Measurements from ENCODE around the gene VPS45.

Gene VPS45

DNA sequence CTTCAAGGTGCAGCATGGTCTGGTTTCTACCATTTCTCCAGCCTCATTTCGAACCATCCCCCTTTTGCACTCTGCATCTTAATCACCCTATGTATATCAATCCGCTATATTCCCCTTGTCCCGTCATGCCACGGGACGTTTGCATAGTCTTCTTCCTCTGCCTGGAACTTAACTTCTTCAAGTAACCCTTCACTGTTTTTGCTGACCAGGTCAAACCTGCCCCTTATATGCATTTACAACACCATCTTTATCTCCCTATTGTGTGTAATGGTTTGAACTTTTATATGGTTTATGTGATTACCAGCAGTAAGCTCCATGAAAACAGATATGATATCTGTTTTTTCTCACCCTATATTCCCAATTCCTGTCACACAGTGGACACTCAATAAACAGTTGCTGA is 2.3 kb downstream of the VPS45 start:
- H3K27ac ChIP-seq (ENCODE audit: low read length): no peak overlapping the region
- WGBS (ENCODE audit: insufficient coverage, insufficient read length): no CpG with 5 or more reads among the region's 5 CpGs
- no peak overlapping the region for H3K4me3 ChIP-seq (ENCODE audit: low read length)
- no peaks in the 10 kb centered on the region for H3K36me3 ChIP-seq (ENCODE audit: control insufficient read depth, insufficient read depth, low read length)
- no peak for DNase-seq (ENCODE audit: low read depth, low spot score)
- no peaks in the 10 kb centered on the region for H3K9me3 ChIP-seq (ENCODE audit: control insufficient read depth, insufficient read depth, low read length)
- no peaks in the 10 kb centered on the region for H3K27me3 ChIP-seq (ENCODE audit: control insufficient read depth, insufficient read depth, low read length)
- H3K4me1 ChIP-seq (ENCODE audit: control insufficient read depth, insufficient read depth, low read length): no peaks in the 10 kb centered on the region

DNA sequence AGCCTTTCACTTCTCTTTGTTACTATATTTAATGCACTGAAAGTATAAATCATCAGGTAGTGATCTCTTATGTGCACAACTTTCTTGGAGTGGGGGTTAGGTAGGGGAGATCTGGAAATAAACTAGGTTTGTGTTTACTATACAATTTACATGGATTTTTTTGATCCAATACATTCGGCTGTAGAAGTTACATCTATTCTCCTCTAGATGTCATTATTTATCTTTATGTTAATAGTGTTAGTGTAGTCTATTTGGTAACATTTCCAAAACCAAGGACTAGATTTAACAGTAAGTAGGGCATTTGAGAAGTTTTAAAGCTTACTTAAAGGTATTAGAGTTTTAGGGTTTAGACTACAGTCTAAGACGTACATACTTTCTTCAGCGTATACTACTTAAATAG is 5.4 kb downstream of the VPS45 start:
- no peak for DNase-seq (ENCODE audit: low read depth, low spot score)
- H3K27ac ChIP-seq (ENCODE audit: low read length): no peak overlapping the region
- H3K36me3 ChIP-seq (ENCODE audit: control insufficient read depth, insufficient read depth, low read length): no peaks in the 10 kb centered on the region
- no peaks in the 10 kb centered on the region for H3K4me1 ChIP-seq (ENCODE audit: control insufficient read depth, insufficient read depth, low read length)
- H3K4me3 ChIP-seq (ENCODE audit: low read length): no peak overlapping the region
- WGBS (ENCODE audit: insufficient coverage, insufficient read length): no CpG with 5 or more reads among the region's 3 CpGs
- no peaks in the 10 kb centered on the region for H3K27me3 ChIP-seq (ENCODE audit: control insufficient read depth, insufficient read depth, low read length)
- H3K9me3 ChIP-seq (ENCODE audit: control insufficient read depth, insufficient read depth, low read length): no peaks in the 10 kb centered on the region

- Histone ChIP-seq H3K9me3 (ENCODE audit: control insufficient read depth, insufficient read depth, low read length) (no peaks in the 10 kb centered on the region), H3K4me1 (ENCODE audit: control insufficient read depth, insufficient read depth, low read length) (no peaks in the 10 kb centered on the region), H3K36me3 (ENCODE audit: control insufficient read depth, insufficient read depth, low read length) (no peaks in the 10 kb centered on the region; the same call in 1 of the 2 replicates), H3K27me3 (ENCODE audit: control insufficient read depth, insufficient read depth, low read length) (no peaks in the 10 kb centered on the region), H3K27ac (ENCODE audit: low read length) (no peak overlapping the region), H3K4me3 (ENCODE audit: low read length) (no peak overlapping the region)
- DNase-seq (ENCODE audit: low read depth, low spot score): no peak
- WGBS (ENCODE audit: insufficient coverage, insufficient read length): no CpG with 5 or more reads among the region's 2 CpGs
Observed at GRCh38 chr1:150073516-150073915, 5.9 kb downstream of the VPS45 start.

- no CpG with 5 or more reads among the region's 2 CpGs for WGBS (ENCODE audit: insufficient coverage, insufficient read length)
- DNase-seq (ENCODE audit: low read depth, low spot score): no peak
- Histone ChIP-seq H3K4me1 (ENCODE audit: control insufficient read depth, insufficient read depth, low read length) (no peaks in the 10 kb centered on the region), H3K27ac (ENCODE audit: low read length) (no peak overlapping the region), H3K27me3 (ENCODE audit: control insufficient read depth, insufficient read depth, low read length) (no peaks in the 10 kb centered on the region), H3K9me3 (ENCODE audit: control insufficient read depth, insufficient read depth, low read length) (no peaks in the 10 kb centered on the region), H3K4me3 (ENCODE audit: low read length) (no peak overlapping the region), H3K36me3 (ENCODE audit: control insufficient read depth, insufficient read depth, low read length) (no peaks in the 10 kb centered on the region; the same call in none of the 2 replicates)
Observed at GRCh38 chr1:150076066-150076465, 8.5 kb downstream of the VPS45 start.

GRCh38 chr1:150076985-150077384 is 9.4 kb downstream of the VPS45 start:
- H3K9me3 ChIP-seq (ENCODE audit: control insufficient read depth, insufficient read depth, low read length): no peaks in the 10 kb centered on the region
- no peak for DNase-seq (ENCODE audit: low read depth, low spot score)
- H3K36me3 ChIP-seq (ENCODE audit: control insufficient read depth, insufficient read depth, low read length): no peaks in the 10 kb centered on the region; the same call in none of the 2 replicates

GRCh38 chr1:150080784-150081183 is 13.2 kb downstream of the VPS45 start:
- DNase-seq (ENCODE audit: low read depth, low spot score): no peak
- no peaks in the 10 kb centered on the region for H3K4me1 ChIP-seq (ENCODE audit: control insufficient read depth, insufficient read depth, low read length)
- H3K27me3 ChIP-seq (ENCODE audit: control insufficient read depth, insufficient read depth, low read length): no peaks in the 10 kb centered on the region
- no peak overlapping the region for H3K4me3 ChIP-seq (ENCODE audit: low read length)
- no peaks in the 10 kb centered on the region for H3K9me3 ChIP-seq (ENCODE audit: control insufficient read depth, insufficient read depth, low read length)
- H3K36me3 ChIP-seq (ENCODE audit: control insufficient read depth, insufficient read depth, low read length): no peaks in the 10 kb centered on the region; the same call in none of the 2 replicates
- no peak overlapping the region for H3K27ac ChIP-seq (ENCODE audit: low read length)

More at GRCh38 chr1:150076985-150077384, 9.4 kb downstream of the VPS45 start:
- Histone ChIP-seq H3K27ac (ENCODE audit: low read length) (no peak overlapping the region), H3K27me3 (ENCODE audit: control insufficient read depth, insufficient read depth, low read length) (no peaks in the 10 kb centered on the region), H3K4me3 (ENCODE audit: low read length) (no peak overlapping the region), H3K4me1 (ENCODE audit: control insufficient read depth, insufficient read depth, low read length) (no peaks in the 10 kb centered on the region)
- no CpG with 5 or more reads among the region's 6 CpGs for WGBS (ENCODE audit: insufficient coverage, insufficient read length)

DNA sequence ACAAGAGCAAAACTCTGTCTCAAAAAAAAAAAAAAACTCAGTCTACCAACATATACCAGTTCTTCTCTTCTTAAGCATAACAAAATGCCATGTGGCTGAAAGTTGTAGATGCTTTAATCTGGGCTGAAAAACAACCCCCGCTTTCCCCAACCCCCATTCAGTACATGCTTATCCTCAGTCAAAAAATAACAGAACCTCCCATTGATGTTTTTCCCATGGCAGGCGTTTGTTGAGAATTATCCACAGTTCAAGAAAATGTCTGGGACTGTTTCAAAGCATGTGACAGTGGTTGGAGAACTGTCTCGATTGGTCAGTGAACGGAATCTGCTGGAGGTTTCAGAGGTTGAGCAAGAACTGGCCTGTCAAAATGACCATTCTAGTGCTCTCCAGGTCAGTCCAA is 14.9 kb downstream of the VPS45 start:
- Histone ChIP-seq H3K36me3 (ENCODE audit: control insufficient read depth, insufficient read depth, low read length) (no peaks in the 10 kb centered on the region; the same call in none of the 2 replicates), H3K27me3 (ENCODE audit: control insufficient read depth, insufficient read depth, low read length) (no peaks in the 10 kb centered on the region), H3K4me1 (ENCODE audit: control insufficient read depth, insufficient read depth, low read length) (no peaks in the 10 kb centered on the region), H3K9me3 (ENCODE audit: control insufficient read depth, insufficient read depth, low read length) (no peaks in the 10 kb centered on the region), H3K4me3 (ENCODE audit: low read length) (no peak overlapping the region), H3K27ac (ENCODE audit: low read length) (no peak overlapping the region)
- no CpG with 5 or more reads among the region's 4 CpGs for WGBS (ENCODE audit: insufficient coverage, insufficient read length)
- no peak for DNase-seq (ENCODE audit: low read depth, low spot score)

DNA sequence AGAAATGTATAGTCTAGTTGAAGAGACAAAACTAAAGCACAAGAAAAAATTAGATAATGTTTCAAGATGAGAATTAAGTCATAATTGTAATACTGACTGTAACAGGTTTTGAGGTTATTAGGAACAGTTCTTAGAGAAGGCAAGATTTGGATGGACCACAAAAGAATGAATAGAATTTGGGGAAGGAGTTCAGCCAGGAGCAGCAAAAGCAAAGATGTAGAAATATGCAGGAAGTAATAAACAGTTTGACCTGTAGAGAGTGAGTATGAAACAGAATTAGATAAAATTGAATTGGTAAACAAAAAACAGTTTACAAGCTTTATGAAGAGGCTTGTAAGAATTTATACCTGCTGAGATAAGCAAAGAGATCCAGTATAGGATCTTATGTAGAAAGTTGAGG is 16.3 kb downstream of the VPS45 start:
- Histone ChIP-seq H3K4me1 (ENCODE audit: control insufficient read depth, insufficient read depth, low read length) (no peaks in the 10 kb centered on the region), H3K27ac (ENCODE audit: low read length) (no peak overlapping the region), H3K4me3 (ENCODE audit: low read length) (no peak overlapping the region), H3K9me3 (ENCODE audit: control insufficient read depth, insufficient read depth, low read length) (no peaks in the 10 kb centered on the region), H3K36me3 (ENCODE audit: control insufficient read depth, insufficient read depth, low read length) (no peaks in the 10 kb centered on the region; the same call in 1 of the 2 replicates), H3K27me3 (ENCODE audit: control insufficient read depth, insufficient read depth, low read length) (no peaks in the 10 kb centered on the region)
- no peak for DNase-seq (ENCODE audit: low read depth, low spot score)

DNA sequence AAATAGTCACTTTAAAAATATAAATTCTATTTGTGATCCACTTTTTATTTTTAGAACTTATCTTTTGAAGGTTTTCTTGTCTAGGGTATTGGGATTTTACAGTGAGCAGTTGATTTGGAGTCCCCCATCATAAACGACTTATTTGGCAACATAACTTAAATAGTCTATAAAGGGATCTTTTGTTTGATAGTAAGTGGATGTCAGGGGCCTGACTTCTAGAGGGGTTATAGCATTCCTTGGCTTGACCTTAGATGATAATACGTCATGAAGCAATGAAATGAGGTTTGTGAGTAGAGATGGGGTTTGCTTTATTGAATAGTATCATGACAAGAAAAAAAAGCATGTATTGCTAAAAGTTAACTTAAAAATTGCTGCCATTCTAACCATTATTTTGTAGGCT is 17.8 kb downstream of the VPS45 start:
- no peaks in the 10 kb centered on the region for H3K36me3 ChIP-seq (ENCODE audit: control insufficient read depth, insufficient read depth, low read length)
- H3K4me3 ChIP-seq (ENCODE audit: low read length): no peak overlapping the region

GRCh38 chr1:150087415-150087814 is 19.8 kb downstream of the VPS45 start:
- Histone ChIP-seq H3K27ac (ENCODE audit: low read length) (no peak overlapping the region), H3K4me3 (ENCODE audit: low read length) (no peak overlapping the region), H3K36me3 (ENCODE audit: control insufficient read depth, insufficient read depth, low read length) (no peaks in the 10 kb centered on the region), H3K4me1 (ENCODE audit: control insufficient read depth, insufficient read depth, low read length) (no peaks in the 10 kb centered on the region), H3K9me3 (ENCODE audit: control insufficient read depth, insufficient read depth, low read length) (no peaks in the 10 kb centered on the region), H3K27me3 (ENCODE audit: control insufficient read depth, insufficient read depth, low read length) (no peaks in the 10 kb centered on the region)
- no CpG with 5 or more reads among the region's 2 CpGs for WGBS (ENCODE audit: insufficient coverage, insufficient read length)
- no peak for DNase-seq (ENCODE audit: low read depth, low spot score)

More for the DNA sequence above, 17.8 kb downstream of the VPS45 start:
- Histone ChIP-seq H3K9me3 (ENCODE audit: control insufficient read depth, insufficient read depth, low read length) (no peaks in the 10 kb centered on the region), H3K4me1 (ENCODE audit: control insufficient read depth, insufficient read depth, low read length) (no peaks in the 10 kb centered on the region), H3K27me3 (ENCODE audit: control insufficient read depth, insufficient read depth, low read length) (no peaks in the 10 kb centered on the region), H3K27ac (ENCODE audit: low read length) (no peak overlapping the region)
- no CpG with 5 or more reads among the region's 2 CpGs for WGBS (ENCODE audit: insufficient coverage, insufficient read length)
- DNase-seq (ENCODE audit: low read depth, low spot score): no peak

DNA sequence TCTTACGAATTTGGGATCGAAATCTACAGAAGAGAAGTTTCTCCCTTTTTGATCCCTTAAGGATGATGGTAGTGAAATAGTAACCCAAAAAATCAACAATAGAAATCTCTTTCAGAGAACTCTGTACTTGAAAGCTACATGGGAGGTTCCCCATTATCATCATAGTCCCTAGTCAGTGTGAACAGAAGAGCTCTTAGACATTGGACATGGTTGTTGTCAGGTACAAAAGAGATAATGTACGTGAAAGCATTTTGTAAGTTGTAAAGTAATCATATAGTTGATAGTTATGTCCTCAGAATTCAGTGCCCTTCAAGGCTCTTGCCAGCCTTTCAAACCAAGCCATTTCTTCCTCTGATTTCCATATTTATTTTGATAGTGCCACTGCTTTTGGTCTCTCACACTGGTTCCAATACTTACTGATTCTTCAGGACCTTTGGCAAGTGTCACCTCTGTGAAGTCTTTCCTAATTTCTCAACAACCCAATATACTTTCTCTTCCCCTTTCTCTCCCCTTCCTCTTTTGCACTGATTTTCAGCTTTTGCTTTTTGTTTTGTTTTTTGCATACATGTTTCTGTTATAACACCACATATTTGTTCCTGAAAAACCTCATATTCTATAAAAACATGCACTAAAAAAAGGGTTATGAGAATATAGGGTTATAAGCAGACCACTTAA is 22.4 kb downstream of the VPS45 start:
- no peaks in the 10 kb centered on the region for H3K9me3 ChIP-seq (ENCODE audit: control insufficient read depth, insufficient read depth, low read length)
- WGBS (ENCODE audit: insufficient coverage, insufficient read length): no CpG with 5 or more reads among the region's 3 CpGs
- no peak for DNase-seq (ENCODE audit: low read depth, low spot score)
- no peaks in the 10 kb centered on the region for H3K4me1 ChIP-seq (ENCODE audit: control insufficient read depth, insufficient read depth, low read length)
- peaks cover 2% of the 10 kb centered on the region; the same call in 1 of the 2 replicates for H3K36me3 ChIP-seq (ENCODE audit: control insufficient read depth, insufficient read depth, low read length)
- H3K27ac ChIP-seq (ENCODE audit: low read length): no peak overlapping the region
- H3K27me3 ChIP-seq (ENCODE audit: control insufficient read depth, insufficient read depth, low read length): no peaks in the 10 kb centered on the region
- H3K4me3 ChIP-seq (ENCODE audit: low read length): no peak overlapping the region
